ENCODE measurements around the gene C16orf95. TPM values are rescaled to one million over a fixed set of nuclear protein-coding genes. Genes with fewer than 3 reads are reported as not detected.

Gene C16orf95
- total RNA-seq, 2 experiments from 2014 or later: 8.6 to 9.6 TPM

DNA sequence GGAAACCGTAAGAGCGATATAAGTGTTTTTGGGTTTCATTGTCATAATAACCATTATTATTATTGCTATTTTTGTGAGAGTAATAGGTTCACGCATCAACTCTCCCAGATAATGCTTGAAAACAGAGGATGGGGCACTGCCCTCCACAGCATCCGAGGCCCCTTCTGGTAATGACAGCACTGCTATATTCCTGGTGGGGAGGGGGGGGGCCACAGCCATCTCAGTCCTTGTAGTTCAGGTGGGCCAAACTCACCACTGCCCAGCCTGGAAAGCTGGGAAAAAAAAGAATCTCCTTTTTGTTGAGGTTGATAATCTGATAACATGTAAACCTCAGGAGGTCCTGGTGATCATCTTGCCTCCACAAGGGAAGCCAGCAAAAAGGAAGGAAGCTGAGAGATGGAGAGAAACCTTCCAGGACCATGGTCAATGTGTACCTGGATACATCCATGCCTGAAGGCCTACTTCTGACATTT lies 706 bp downstream of the C16orf95 start:
- H3K4me1 Mint-ChIP-seq: peaks cover 27% of the 10 kb centered on the region
- no peak for DNase-seq
- peak overlapping the region; percentile 99 for H3K4me3 Mint-ChIP-seq
- ChIA-PET CTCF (interaction anchor here (1.2 to 2.9 kb wide), 5 partner anchors 8 to 78 kb away, joined by 4 to 8 read pairs (median 6); partner anchors contain the start of gene FBXO31), POLR2A (interaction anchor here (0.9 to 5.1 kb wide), 12 partner anchors 8 to 450 kb away, joined by 3 to 70 read pairs (median 10); partner anchors contain the start of genes FBXO31, KLHDC4 and MAP1LC3B)
- peaks cover 9% of the 10 kb centered on the region for H3K36me3 Mint-ChIP-seq (ENCODE audit: low read depth)
- peak overlapping the region; percentile 97 for H3K27ac Mint-ChIP-seq
- no peaks in the 10 kb centered on the region for H3K9me3 Mint-ChIP-seq
- no peaks in the 10 kb centered on the region for H3K27me3 Mint-ChIP-seq

DNA sequence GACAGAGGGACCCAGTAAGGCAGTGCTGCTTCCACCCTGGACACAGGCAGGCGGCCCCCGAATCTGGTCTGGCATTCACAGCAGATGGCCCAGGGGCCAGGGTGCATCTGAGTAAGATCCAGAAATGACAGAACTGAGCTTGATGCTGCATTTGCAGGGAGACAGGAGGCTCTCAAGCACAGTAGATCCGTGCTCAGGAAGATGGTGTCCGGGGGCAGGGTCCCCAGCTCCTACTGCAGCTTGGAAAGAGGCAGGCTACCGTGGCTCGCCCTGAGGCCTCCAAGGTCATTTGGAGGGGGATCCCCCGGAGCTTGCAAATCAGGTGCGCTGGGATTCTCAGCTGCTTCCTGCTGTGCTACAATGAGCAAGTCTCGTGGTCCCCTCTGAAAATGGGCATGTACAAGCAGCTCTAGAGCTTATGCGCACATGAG lies 2.2 kb downstream of the C16orf95 start:
- no peak overlapping the region for H3K27ac Mint-ChIP-seq
- ChIA-PET POLR2A (interaction anchor here (1.1 to 5.1 kb wide), 3 partner anchors 11 to 78 kb away, joined by 3 to 70 read pairs (median 31); partner anchors contain the start of gene FBXO31), CTCF (interaction anchor here (0.8 to 1.2 kb wide), 2 partner anchors 11 to 79 kb away, joined by 3 to 4 read pairs; no protein-coding TSS in a partner anchor)
- H3K27me3 Mint-ChIP-seq: no peaks in the 10 kb centered on the region
- no peaks in the 10 kb centered on the region for H3K9me3 Mint-ChIP-seq
- no peak for DNase-seq
- H3K36me3 Mint-ChIP-seq (ENCODE audit: low read depth): peaks cover 9% of the 10 kb centered on the region
- no peak overlapping the region for H3K4me3 Mint-ChIP-seq
- H3K4me1 Mint-ChIP-seq: peaks cover 25% of the 10 kb centered on the region

DNA sequence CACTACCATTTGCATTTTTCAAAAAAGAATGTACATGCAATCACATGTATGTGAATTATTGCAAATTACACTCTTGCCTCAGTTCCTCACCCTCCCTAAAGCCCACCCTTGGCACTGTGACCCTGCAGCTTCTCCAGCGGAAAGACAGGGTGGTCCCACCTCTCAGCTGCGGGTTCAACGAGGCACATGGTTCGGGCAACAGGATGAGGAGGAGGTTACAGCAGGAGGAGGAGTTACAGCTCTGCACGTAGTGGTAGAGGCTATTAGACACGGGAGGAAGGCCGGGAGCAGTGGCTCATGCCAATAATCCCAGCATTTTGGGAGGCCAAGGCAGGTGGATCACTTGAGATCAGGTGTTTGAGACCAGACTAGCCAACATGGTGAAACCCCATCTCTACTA lies 5.2 kb downstream of the C16orf95 start:
- H3K4me1 Mint-ChIP-seq: peaks cover 16% of the 10 kb centered on the region
- H3K36me3 Mint-ChIP-seq (ENCODE audit: low read depth): peaks cover 5% of the 10 kb centered on the region
- no peak overlapping the region for H3K27ac Mint-ChIP-seq
- POLR2A ChIA-PET: no interaction called here
- no peak for DNase-seq
- no peak overlapping the region for H3K4me3 Mint-ChIP-seq
- H3K9me3 Mint-ChIP-seq: peaks cover 4% of the 10 kb centered on the region
- H3K27me3 Mint-ChIP-seq: no peaks in the 10 kb centered on the region
- CTCF ChIA-PET: interaction anchor here (0.8 kb wide), 1 partner anchor 324 kb away, joined by 3 read pairs; no protein-coding TSS in a partner anchor

- Mint-ChIP-seq H3K4me3 (no peak overlapping the region), H3K27me3 (no peaks in the 10 kb centered on the region), H3K4me1 (peaks cover 12% of the 10 kb centered on the region), H3K27ac (no peak overlapping the region), H3K9me3 (peaks cover 4% of the 10 kb centered on the region), H3K36me3 (ENCODE audit: low read depth) (peaks cover 5% of the 10 kb centered on the region)
- CTCF ChIA-PET: interaction anchor here (0.6 kb wide), 1 partner anchor 36 kb away, joined by 3 read pairs; no protein-coding TSS in a partner anchor
- no peak for DNase-seq
- POLR2A ChIA-PET: no interaction called here
Measured at GRCh38 chr16:87311387-87311786, 5.8 kb downstream of the C16orf95 start.

DNA sequence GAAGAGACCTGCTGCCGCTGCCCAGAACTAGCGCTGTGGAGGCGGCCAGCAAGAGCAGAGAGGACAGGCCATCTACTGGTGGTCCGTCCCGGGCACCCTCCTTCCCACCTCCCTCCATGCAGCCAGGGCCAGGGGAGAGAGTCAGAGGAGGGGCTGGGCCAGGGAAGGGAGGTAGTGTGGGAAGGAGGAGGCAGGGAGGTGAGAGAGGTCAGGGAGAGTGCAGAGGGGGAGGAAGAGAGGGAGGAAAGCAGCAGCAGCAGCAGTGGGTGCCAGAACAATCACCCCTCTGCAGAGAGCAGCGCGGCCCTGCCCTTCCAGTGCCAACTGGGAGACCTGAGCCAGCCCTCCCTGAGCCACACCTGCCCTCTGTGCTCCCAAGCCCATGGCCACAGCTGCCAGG lies 6.6 kb downstream of the C16orf95 start:
- H3K27ac Mint-ChIP-seq: no peak overlapping the region
- peaks cover 5% of the 10 kb centered on the region for H3K36me3 Mint-ChIP-seq (ENCODE audit: low read depth)
- ChIA-PET CTCF (interaction anchor here (0.6 kb wide), 1 partner anchor 37 kb away, joined by 3 read pairs; no protein-coding TSS in a partner anchor), POLR2A (no interaction called here)
- peaks cover 7% of the 10 kb centered on the region for H3K4me1 Mint-ChIP-seq
- no peaks in the 10 kb centered on the region for H3K27me3 Mint-ChIP-seq
- no peak overlapping the region for H3K4me3 Mint-ChIP-seq
- peaks cover 4% of the 10 kb centered on the region for H3K9me3 Mint-ChIP-seq
- no peak for DNase-seq

DNA sequence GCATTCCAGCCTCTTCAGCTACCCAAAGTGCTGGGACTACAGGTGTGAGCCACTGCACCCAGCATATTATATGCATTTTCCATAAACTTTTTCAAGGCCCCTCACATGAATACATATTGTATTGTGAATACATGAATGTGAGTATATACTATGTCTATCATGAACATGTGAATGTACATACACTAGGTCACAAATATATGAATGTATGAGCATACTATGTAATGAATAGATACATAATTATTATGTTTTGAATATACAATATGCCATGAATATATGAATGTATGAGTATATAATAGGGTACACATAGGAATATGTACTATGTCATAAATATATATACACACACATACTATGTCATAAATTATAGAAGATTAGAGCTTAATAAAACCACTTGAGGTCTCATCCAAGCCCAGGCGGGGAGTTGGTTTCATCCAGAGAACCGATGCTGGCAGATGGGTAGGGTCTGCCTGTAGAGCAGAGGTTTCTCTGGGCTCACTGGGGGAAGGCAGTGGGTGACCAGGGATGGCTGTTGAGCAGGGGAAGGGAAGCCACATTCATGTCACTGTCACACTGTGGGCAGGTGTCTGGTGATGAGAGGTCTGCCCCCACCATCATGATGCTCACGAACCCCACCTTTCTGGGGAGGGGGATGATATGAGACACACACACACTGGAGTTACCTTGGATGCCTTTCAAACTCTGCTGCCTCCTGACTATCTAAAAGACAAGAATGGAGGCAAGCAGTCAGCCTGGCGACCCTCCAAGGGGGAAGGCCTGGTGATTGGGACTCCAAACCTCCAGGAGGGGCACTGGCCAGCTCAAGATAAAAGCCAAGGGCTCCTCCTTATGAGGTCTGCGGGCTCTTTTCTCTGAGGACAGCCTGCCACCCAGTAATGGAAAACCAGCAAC lies 7.3 kb downstream of the C16orf95 start:
- POLR2A ChIA-PET: no interaction called here
- peaks cover 9% of the 10 kb centered on the region for H3K4me1 Mint-ChIP-seq
- H3K36me3 Mint-ChIP-seq (ENCODE audit: low read depth): peaks cover 5% of the 10 kb centered on the region
- CTCF ChIA-PET: no interaction called here
- no peak for DNase-seq
- H3K27me3 Mint-ChIP-seq: no peaks in the 10 kb centered on the region
- no peak overlapping the region for H3K27ac Mint-ChIP-seq
- peaks cover 4% of the 10 kb centered on the region for H3K9me3 Mint-ChIP-seq
- no peak overlapping the region for H3K4me3 Mint-ChIP-seq

GRCh38 chr16:87308826-87309225 lies 8.4 kb downstream of the C16orf95 start:
- Mint-ChIP-seq H3K4me3 (no peak overlapping the region), H3K4me1 (peaks cover 20% of the 10 kb centered on the region), H3K36me3 (ENCODE audit: low read depth) (peaks cover 5% of the 10 kb centered on the region), H3K27ac (no peak overlapping the region), H3K27me3 (no peaks in the 10 kb centered on the region), H3K9me3 (peaks cover 4% of the 10 kb centered on the region)
- DNase-seq: peak; percentile 31
- ChIA-PET POLR2A (interaction anchor here (1.8 to 1.9 kb wide), 2 partner anchors 8 to 74 kb away, joined by 7 to 9 read pairs; partner anchors contain the start of genes C16orf95 and FBXO31), CTCF (interaction anchor here (1.2 kb wide), 1 partner anchor 8 kb away, joined by 5 read pairs; the partner anchor contains the start of gene C16orf95)

DNA sequence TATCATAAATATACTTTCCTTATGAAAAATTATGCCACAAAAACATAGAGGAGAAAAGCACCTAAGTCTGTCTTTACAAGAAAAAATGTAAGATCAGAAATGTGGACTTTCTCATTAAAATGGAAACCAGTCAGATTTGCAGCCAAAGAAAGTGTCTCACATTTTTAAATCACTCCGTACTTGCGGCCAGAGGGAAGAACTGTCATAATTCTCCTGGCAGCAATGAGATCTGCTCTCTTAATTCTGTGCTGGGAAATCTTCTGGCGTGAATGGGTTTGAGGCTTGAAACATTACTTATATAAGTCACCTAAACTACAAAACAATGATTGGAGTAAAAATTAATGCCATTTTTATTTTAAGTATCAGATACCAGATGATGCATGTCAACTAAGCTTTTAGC lies 10.7 kb downstream of the C16orf95 start:
- ChIA-PET POLR2A (no interaction called here), CTCF (interaction anchor here (2.2 kb wide), 1 partner anchor 8 kb away, joined by 6 read pairs; no protein-coding TSS in a partner anchor)
- Mint-ChIP-seq H3K27me3 (no peaks in the 10 kb centered on the region), H3K4me3 (no peak overlapping the region), H3K9me3 (peaks cover 4% of the 10 kb centered on the region), H3K4me1 (peaks cover 36% of the 10 kb centered on the region), H3K36me3 (ENCODE audit: low read depth) (peaks cover 5% of the 10 kb centered on the region), H3K27ac (no peak overlapping the region)
- no peak for DNase-seq

DNA sequence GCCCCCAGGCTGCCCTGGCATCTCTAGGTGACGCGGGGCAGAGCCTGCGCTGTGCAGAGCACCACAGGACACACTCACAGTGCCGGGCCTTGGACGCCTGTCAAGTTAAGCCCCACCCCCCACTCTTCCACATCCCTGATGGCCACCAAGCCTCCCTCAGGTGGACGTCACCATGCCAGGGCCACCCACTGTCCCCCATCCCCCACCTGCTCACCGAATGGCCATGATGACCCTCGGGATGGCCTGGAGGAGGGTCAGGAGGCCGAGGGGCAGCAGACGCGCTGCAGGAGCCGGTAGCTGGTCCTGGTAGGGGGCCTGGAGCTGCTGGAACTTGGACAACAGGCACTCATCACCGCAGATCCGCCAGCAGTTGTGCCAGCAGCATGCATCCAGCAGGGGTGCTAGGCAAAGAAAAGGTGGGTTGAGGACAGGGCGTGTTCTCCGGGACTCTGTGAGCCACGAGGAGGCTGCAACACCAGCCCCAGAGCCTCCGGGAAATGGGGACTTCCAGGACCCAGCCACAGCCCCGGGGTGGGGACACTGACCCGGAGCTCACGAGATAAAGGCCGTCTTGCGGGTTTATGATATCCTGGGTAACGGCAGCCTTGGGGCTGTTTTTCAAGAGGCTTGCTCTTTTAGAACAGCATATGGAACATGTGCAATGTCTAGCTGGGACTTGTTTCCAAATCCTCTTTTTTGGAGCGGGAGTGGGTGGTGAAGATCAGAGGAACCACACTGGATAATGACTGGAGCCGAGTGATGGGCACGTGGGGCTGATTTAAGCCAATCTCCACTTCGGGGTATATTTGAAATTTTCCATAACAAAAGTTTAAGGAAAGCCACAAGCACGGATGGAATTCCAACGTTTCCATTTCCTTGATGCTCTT lies 11.4 kb downstream of the C16orf95 start:
- CTCF ChIA-PET: no interaction called here
- peaks cover 5% of the 10 kb centered on the region for H3K36me3 Mint-ChIP-seq (ENCODE audit: low read depth)

GRCh38 chr16:87304951-87305350 lies 12.2 kb downstream of the C16orf95 start:
- no peak for DNase-seq
- Mint-ChIP-seq H3K4me1 (peaks cover 36% of the 10 kb centered on the region), H3K36me3 (ENCODE audit: low read depth) (peaks cover 5% of the 10 kb centered on the region), H3K4me3 (no peak overlapping the region), H3K27ac (no peak overlapping the region), H3K9me3 (peaks cover 4% of the 10 kb centered on the region), H3K27me3 (no peaks in the 10 kb centered on the region)
- POLR2A ChIA-PET: interaction anchor here (0.5 to 2.5 kb wide), 2 partner anchors 12 to 409 kb away, joined by 3 to 31 read pairs; partner anchors contain the start of gene C16orf95
- CTCF ChIA-PET: interaction anchor here (0.9 kb wide), 1 partner anchor 13 kb away, joined by 3 read pairs; the partner anchor contains the start of gene C16orf95

More for the DNA sequence above, 11.4 kb downstream of the C16orf95 start:
- Mint-ChIP-seq H3K4me1 (peaks cover 36% of the 10 kb centered on the region), H3K9me3 (peaks cover 4% of the 10 kb centered on the region), H3K27me3 (no peaks in the 10 kb centered on the region), H3K27ac (no peak overlapping the region), H3K4me3 (no peak overlapping the region)
- POLR2A ChIA-PET: interaction anchor here (2.5 kb wide), 1 partner anchor 12 kb away, joined by 31 read pairs; the partner anchor contains the start of gene C16orf95
- no peak for DNase-seq

- Mint-ChIP-seq H3K4me3 (no peak overlapping the region), H3K27ac (peak overlapping the region; percentile 62), H3K27me3 (no peaks in the 10 kb centered on the region), H3K9me3 (peaks cover 4% of the 10 kb centered on the region), H3K4me1 (peaks cover 35% of the 10 kb centered on the region), H3K36me3 (ENCODE audit: low read depth) (peaks cover 5% of the 10 kb centered on the region)
- POLR2A ChIA-PET: interaction anchor here (1.1 to 2.5 kb wide), 2 partner anchors 9 to 13 kb away, joined by 3 to 31 read pairs; partner anchors contain the start of gene C16orf95
- no peak for DNase-seq
- CTCF ChIA-PET: interaction anchor here (0.9 to 1.2 kb wide), 3 partner anchors 11 to 14 kb away, joined by 3 to 4 read pairs (median 4); partner anchors contain the start of gene C16orf95
Measured at GRCh38 chr16:87303962-87304521, 13.2 kb downstream of the C16orf95 start.
